T47D (cell line): Measurements from ENCODE around the gene HS6ST3.
"Not testable (repeated sequence)": the region's sequence is repeated elsewhere in the genome, so short reads cannot be mapped to it uniquely, and the experiment has no call there.

Experiments
- DNase-seq, 2 experiments: peaks; one replicate each; pipeline versions ENCODE4 v3.0.0 to v3.0.0-alpha.2; 2011 to 2012; ENCODE audit warnings: low read depth in 1 of 2, low spot score in 1 of 2
- JUND ChIP-seq: IDR thresholded peaks from 2 replicates; pipeline ENCODE4 v1.6.1; 2012; ENCODE audit warnings: low read depth
- in situ Hi-C: cut with HindIII; loops from 2 replicates; pipeline ENCODE4 v1.10.0; 2016; ENCODE audit warnings: low sequenced_read_pairs, low pct_unique_long_range_greater_than_20kb

Gene HS6ST3

GRCh38 chr13:96075953-96076543 lies 13.9 kb upstream of the HS6ST3 start:
- DNase-seq: peak in 1 of 2 experiments; percentile 28
- TF ChIP-seq JUND: no peak
- in situ Hi-C loops: no loop called here

GRCh38 chr13:96080676-96081075 lies 9.2 kb upstream of the HS6ST3 start:
- TF ChIP-seq JUND: no peak
- in situ Hi-C loops: no loop called here
- no peak for DNase-seq

- in situ Hi-C loops: no loop called here
- DNase-seq: no peak
- TF ChIP-seq JUND: no peak
Measured at GRCh38 chr13:96081888-96082287, 8.0 kb upstream of the HS6ST3 start.

- no peak for TF ChIP-seq JUND
- in situ Hi-C loops: no loop called here
- no peak for DNase-seq
Measured at GRCh38 chr13:96082640-96083039, 7.3 kb upstream of the HS6ST3 start.

GRCh38 chr13:96086736-96087135 lies 3.2 kb upstream of the HS6ST3 start:
- DNase-seq: no peak
- in situ Hi-C loops: no loop called here
- TF ChIP-seq JUND: no peak

DNA sequence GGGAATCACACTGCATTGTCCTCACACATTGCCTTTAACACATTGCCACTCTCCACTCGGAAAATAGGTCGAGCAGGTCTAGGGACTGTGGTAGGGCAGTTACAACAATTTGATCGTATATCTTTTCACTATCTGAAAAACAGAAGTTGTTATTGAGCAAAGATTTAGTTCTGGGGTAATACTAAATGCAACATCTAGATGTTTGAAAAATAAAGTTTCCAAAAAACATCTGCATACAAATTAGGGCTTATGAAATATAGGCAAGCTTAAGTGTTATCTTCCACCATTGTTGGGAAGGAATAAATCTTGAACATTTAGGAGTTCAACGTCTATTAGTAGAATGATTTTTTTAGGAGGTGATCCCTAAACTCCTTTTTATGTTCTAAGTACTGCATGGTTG lies 768 bp upstream of the HS6ST3 start:
- no peak for DNase-seq
- in situ Hi-C loops: no loop called here
- no peak for TF ChIP-seq JUND

GRCh38 chr13:96090240-96091101 lies 564 bp downstream of the HS6ST3 start:
- no peak for TF ChIP-seq JUND
- in situ Hi-C loops: no loop called here
- peak; percentile 27 to 31 for DNase-seq

DNA sequence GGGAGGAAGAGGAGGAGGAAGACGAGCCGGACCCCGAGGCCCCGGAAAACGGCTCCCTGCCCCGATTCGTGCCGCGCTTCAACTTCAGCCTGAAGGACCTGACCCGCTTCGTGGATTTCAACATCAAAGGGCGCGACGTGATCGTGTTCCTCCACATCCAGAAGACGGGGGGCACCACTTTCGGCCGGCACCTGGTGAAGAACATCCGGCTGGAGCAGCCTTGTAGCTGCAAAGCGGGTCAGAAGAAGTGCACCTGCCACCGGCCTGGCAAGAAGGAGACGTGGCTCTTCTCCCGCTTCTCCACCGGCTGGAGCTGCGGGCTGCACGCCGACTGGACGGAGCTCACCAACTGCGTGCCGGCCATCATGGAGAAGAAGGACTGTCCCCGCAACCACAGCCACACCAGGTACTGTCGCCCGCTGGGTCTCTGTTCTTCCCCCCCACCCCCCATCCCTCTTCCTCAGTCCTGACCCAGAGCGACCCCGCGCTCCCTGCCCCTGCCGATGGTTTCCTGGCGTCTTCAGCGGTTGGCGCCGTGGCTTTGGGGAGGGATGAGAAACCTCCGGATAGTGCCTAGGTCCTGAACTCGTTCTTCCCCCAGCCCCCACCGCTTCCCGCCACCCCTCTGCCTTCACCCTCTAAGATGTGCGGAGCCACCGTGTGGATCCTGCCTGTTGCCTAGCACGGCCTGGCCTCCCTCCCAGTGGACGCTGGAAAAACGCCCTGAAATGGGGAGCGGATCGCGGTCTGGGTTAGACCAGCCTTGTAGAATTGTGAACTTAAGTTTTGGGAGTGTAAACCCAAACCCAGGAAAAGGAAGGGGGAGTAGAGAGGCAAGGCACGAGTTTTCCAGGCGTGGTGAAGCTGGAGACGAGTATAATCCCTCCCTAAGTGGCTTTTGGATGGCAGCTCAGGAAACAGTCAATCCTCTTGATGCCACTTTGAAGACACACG lies 1.5 kb downstream of the HS6ST3 start:
- in situ Hi-C loops: no loop called here
- TF ChIP-seq JUND: no peak
- peak in 1 of 2 experiments; percentile 45 for DNase-seq

- no peak for TF ChIP-seq JUND
- no peak for DNase-seq
- in situ Hi-C loops: no loop called here
Measured at GRCh38 chr13:96093296-96094006, 3.5 kb downstream of the HS6ST3 start.

DNA sequence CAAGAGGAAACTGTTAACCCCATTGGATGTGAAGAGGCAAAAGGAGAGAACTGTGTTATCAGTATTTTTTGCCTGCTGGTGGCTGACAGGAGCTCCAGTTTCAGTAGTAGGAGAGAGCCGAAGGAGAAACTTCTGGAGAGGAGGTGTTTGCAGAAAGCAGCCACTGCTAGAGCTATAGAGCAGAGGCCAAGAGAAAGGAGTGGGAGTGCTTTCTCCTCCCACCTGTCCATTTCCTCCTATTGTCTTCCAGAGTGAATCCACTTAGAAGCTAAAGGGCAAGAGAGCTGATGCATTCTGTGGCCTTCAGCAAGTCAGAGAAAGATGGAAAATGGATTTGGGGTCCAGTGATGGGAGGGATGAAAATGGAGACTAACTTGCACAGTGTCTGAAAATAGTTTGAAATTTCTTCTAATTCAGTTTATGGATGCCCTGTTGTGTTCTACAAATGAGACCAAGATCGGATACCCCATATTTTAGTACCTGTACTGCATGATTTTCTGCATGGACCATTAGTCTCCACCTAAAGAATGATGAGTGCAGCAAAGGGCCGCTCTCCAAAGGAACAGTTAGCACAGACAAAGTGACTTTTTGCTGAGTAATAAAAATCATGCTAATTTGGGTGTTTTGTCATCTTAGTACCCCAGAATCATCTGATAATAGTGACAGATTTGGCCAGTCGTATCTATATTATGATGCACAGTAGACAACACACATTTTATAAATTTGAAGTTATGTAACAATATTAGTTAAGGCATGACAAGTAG lies 10.7 kb downstream of the HS6ST3 start:
- DNase-seq: no peak
- in situ Hi-C loops: no loop called here
- no peak for TF ChIP-seq JUND

- DNase-seq: peak; percentile 15 to 91
- in situ Hi-C loops: no loop called here
- no peak for TF ChIP-seq JUND
Measured at GRCh38 chr13:96104516-96104915, 14.6 kb downstream of the HS6ST3 start.

DNA sequence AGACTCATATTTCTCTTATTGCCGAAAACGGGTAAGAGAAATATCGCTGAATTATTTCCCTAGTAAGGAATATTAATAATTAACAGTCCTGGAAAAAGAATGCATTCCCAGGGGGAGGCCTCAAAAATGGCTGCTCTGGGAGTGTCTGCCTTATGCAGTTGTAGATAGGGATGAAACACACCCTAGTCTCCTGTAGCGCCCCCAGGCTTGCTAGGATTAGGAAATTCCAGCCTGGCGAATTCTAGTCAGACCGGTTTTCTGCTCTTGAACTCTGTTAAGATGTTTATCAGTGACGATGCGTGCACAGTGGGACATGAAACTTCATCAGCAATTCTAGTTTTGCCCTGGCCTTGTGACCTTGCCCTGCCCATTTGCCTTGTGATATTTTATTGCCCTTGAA lies 18.2 kb downstream of the HS6ST3 start:
- peak in 1 of 2 experiments; percentile 56 for DNase-seq
- in situ Hi-C loops: not testable (repeated sequence)
